T-cell (primary cell): ENCODE results near the gene SRSF4. TPM values are rescaled to one million over a fixed set of nuclear protein-coding genes. Genes with fewer than 3 reads are reported as not detected.

Experiments used
- ATAC-seq, 4 experiments: fragments of 200-7000 bp in 3 of 4; fragments of 150-1000 bp in 1 of 4; cut with Tn5 transposase; replicated peaks in 1 of 4; 1 replicate in 3 of 4; 2 replicates in 1 of 4; pipeline ENCODE4 v1.10.0; 2021; ENCODE audit warnings: moderate library complexity in 3 of 4, mild to moderate bottlenecking in 2 of 4, moderate number of reproducible peaks in 1 of 4
- CTCF ChIA-PET, 2 donors: fragments of 300-600 bp; sonication (Branson Sonifier 250); formaldehyde crosslinking; loops; one replicate each; lab custom pipeline; 2022; ENCODE audit warnings: antibody characterized with exemption in 2 of 2; lab: Charles Lee
- POLR2A ChIA-PET, 2 donors: fragments of 300-600 bp; sonication (Branson Sonifier 250); formaldehyde crosslinking; loops; one replicate each; lab custom pipeline; 2022; ENCODE audit warnings: antibody characterized with exemption in 2 of 2; lab: Charles Lee
- DNase-seq, 35 experiments: peaks; one replicate each; pipeline versions ENCODE4 v3.0.0 to v3.0.0-alpha.2; 2013 to 2023
- H3K27ac ChIP-seq: one replicate; pipeline ENCODE4 v1.5.1; 2013; ENCODE audit warnings: low read length
- H3K27me3 ChIP-seq, 2 experiments: replicated peaks in 1 of 2; 1 replicate in 1 of 2; 2 replicates in 1 of 2; pipeline versions ENCODE4 v1.6.1 to v1.7.0; 2013; ENCODE audit warnings: low read length in 1 of 2, mixed read lengths in 1 of 2; ENCODE audit not compliant: control insufficient read depth in 2 of 2, insufficient read depth in 2 of 2; ENCODE audit errors: extremely low read depth in 1 of 2
- H3K36me3 ChIP-seq, 2 donors: 1 replicate in 1 of 2; 2 replicates in 1 of 2; pipeline versions ENCODE4 v1.6.1 to v1.7.0; 2013; ENCODE audit warnings: low read length in 1 of 2; ENCODE audit not compliant: control insufficient read depth in 2 of 2, insufficient read depth in 1 of 2; ENCODE audit errors: extremely low read depth in 1 of 2
- H3K4me1 ChIP-seq, 2 experiments: 1 replicate in 1 of 2; 2 replicates in 1 of 2; pipeline versions ENCODE4 v1.6.1 to v1.7.0; 2013; ENCODE audit warnings: low read length in 2 of 2, mixed read lengths in 1 of 2; ENCODE audit not compliant: insufficient read depth in 2 of 2, control insufficient read depth in 1 of 2; ENCODE audit errors: extremely low read depth in 1 of 2
- H3K4me3 ChIP-seq, 2 donors: 1 replicate in 1 of 2; 2 replicates in 1 of 2; pipeline versions ENCODE4 v1.5.1 to v1.7.0; 2013; ENCODE audit warnings: mild to moderate bottlenecking in 2 of 2, low read length in 1 of 2, moderate library complexity in 1 of 2; ENCODE audit not compliant: control insufficient read depth in 1 of 2; ENCODE audit errors: extremely low read depth in 1 of 2
- H3K9me3 ChIP-seq: 2 replicates; pipeline ENCODE4 v1.7.0; 2013
- H3K27ac Mint-ChIP-seq, 2 donors: one replicate each; pipeline ENCODE4 v1.8.0; 2020 to 2021; ENCODE audit warnings: mild to moderate bottlenecking in 2 of 2, mixed read lengths in 2 of 2
- H3K27me3 Mint-ChIP-seq, 2 donors: one replicate each; pipeline ENCODE4 v1.8.0; 2021 to 2022; ENCODE audit warnings: mixed read lengths in 2 of 2
- H3K36me3 Mint-ChIP-seq: one replicate; pipeline ENCODE4 v1.8.0; 2021; ENCODE audit warnings: mixed read lengths
- H3K4me1 Mint-ChIP-seq, 3 donors: one replicate each; pipeline ENCODE4 v1.8.0; 2020 to 2022; ENCODE audit warnings: mixed read lengths in 3 of 3, mild to moderate bottlenecking in 1 of 3
- H3K4me3 Mint-ChIP-seq, 3 donors: one replicate each; pipeline ENCODE4 v1.8.0; 2020 to 2022; ENCODE audit warnings: mild to moderate bottlenecking in 3 of 3, mixed read lengths in 3 of 3, moderate library complexity in 3 of 3
- H3K9me3 Mint-ChIP-seq, 3 donors: one replicate each; pipeline ENCODE4 v1.8.0; 2020 to 2022; ENCODE audit warnings: mixed read lengths in 3 of 3
- WGBS: methylation state at CpG from one replicate; pipeline ENCODE4 v1.1.5; 2013; ENCODE audit warnings: missing lambda C conversion rate; ENCODE audit not compliant: insufficient coverage; 5-methylcytosine and 5-hydroxymethylcytosine counted together
- total RNA-seq, 35 experiments: library from RNA in 6 of 35; stranded (reverse) in 6 of 35; fragments of 120-200 nt in 1 of 35; gene quantifications; one replicate each; pipeline versions ENCODE4 v1.2.1 to v1.2.4 and lab custom pipeline; 2013 to 2026

SRSF4 gene
- total RNA-seq, 5 donors from 2014 or later (not counting 1 experiment from before 2014, with no cell fraction given), result 76.0 to 90.4 (median 78.9) TPM

GRCh38 chr1:29123053-29123886 lies 58.4 kb downstream of the SRSF4 start:
- Mint-ChIP-seq H3K27ac (no peak overlapping the region), H3K27me3 (peaks cover 11 to 25% of the 10 kb centered on the region in 2 donors), H3K4me1 (peaks cover 9 to 20% (median 11%) of the 10 kb centered on the region in 3 donors), H3K36me3 (peaks cover 9% of the 10 kb centered on the region), H3K4me3 (peak overlapping the region; percentile 58 to 76 (median 69)), H3K9me3 (no peaks in the 10 kb centered on the region)
- H3K9me3 ChIP-seq, result no peaks in the 10 kb centered on the region
- ATAC-seq, result peak in 1 of 4 experiments; percentile 9
- H3K4me3 ChIP-seq, result peak overlapping the region; percentile 34 to 65
- peaks cover 0 to 55% of the 10 kb centered on the region in 2 experiments for H3K27me3 ChIP-seq
- 6% methylated on average over 69 of the region's 70 CpGs for WGBS
- ChIA-PET POLR2A (no interaction called here), CTCF (no interaction called here)
- no peak overlapping the region for H3K27ac ChIP-seq
- peaks cover 5 to 41% of the 10 kb centered on the region in 2 experiments for H3K4me1 ChIP-seq
- peak in 12 of 35 experiments; percentile 12 to 45 (median 28) for DNase-seq
- H3K36me3 ChIP-seq, result peaks cover 0 to 8% of the 10 kb centered on the region in 2 donors

GRCh38 chr1:29122682-29123052 lies 59.0 kb downstream of the SRSF4 start:
- peak in 2 of 35 experiments; percentile 20 to 21 for DNase-seq
- Mint-ChIP-seq H3K4me1 (peaks cover 9 to 20% (median 11%) of the 10 kb centered on the region in 3 donors), H3K27me3 (peaks cover 11 to 25% of the 10 kb centered on the region in 2 donors), H3K9me3 (no peaks in the 10 kb centered on the region), H3K36me3 (peaks cover 11% of the 10 kb centered on the region), H3K4me3 (peak overlapping the region; percentile 34 to 76 (median 58)), H3K27ac (no peak overlapping the region)
- Histone ChIP-seq H3K36me3 (peaks cover 0 to 12% of the 10 kb centered on the region in 2 donors), H3K27me3 (peaks cover 0 to 55% of the 10 kb centered on the region in 2 experiments), H3K4me1 (peaks cover 5 to 41% of the 10 kb centered on the region in 2 experiments), H3K4me3 (peak overlapping the region in 1 of 2 donors; percentile 39), H3K27ac (no peak overlapping the region), H3K9me3 (no peaks in the 10 kb centered on the region)
- 7% methylated on average over 34 of the region's 34 CpGs for WGBS
- POLR2A ChIA-PET, result interaction anchor here in 1 of 2 donors (0.6 kb wide), 1 partner anchor 9 kb away, joined by 3 read pairs; no protein-coding TSS in a partner anchor
- ATAC-seq, result peak in 1 of 4 experiments; percentile 2
- CTCF ChIA-PET, result no interaction called here

GRCh38 chr1:29121936-29122681 lies 59.6 kb downstream of the SRSF4 start:
- no peak overlapping the region for H3K27ac Mint-ChIP-seq
- CTCF ChIA-PET, result interaction anchor here (0.6 to 1.0 kb wide), 2 partner anchors 80 to 549 kb away, joined by 3 to 4 read pairs; no protein-coding TSS in a partner anchor
- peak overlapping the region; percentile 47 to 76 (median 54) for H3K4me3 Mint-ChIP-seq

GRCh38 chr1:29121516-29121935 lies 60.2 kb downstream of the SRSF4 start:
- peaks cover 0 to 55% of the 10 kb centered on the region in 2 experiments for H3K27me3 ChIP-seq
- H3K4me3 Mint-ChIP-seq, result no peak overlapping the region

More at GRCh38 chr1:29121936-29122681, 59.6 kb downstream of the SRSF4 start:
- Histone ChIP-seq H3K36me3 (peaks cover 0 to 18% of the 10 kb centered on the region in 2 donors), H3K27ac (no peak overlapping the region), H3K4me1 (peaks cover 5 to 41% of the 10 kb centered on the region in 2 experiments), H3K4me3 (peak overlapping the region in 1 of 2 donors; percentile 39), H3K9me3 (no peaks in the 10 kb centered on the region), H3K27me3 (peaks cover 0 to 55% of the 10 kb centered on the region in 2 experiments)
- Mint-ChIP-seq H3K9me3 (no peaks in the 10 kb centered on the region), H3K4me1 (peaks cover 9 to 20% (median 11%) of the 10 kb centered on the region in 3 donors), H3K27me3 (peaks cover 11 to 25% of the 10 kb centered on the region in 2 donors), H3K36me3 (peaks cover 17% of the 10 kb centered on the region)
- no peak for ATAC-seq
- POLR2A ChIA-PET, result interaction anchor here in 1 of 2 donors (0.6 kb wide), 1 partner anchor 9 kb away, joined by 3 read pairs; no protein-coding TSS in a partner anchor
- WGBS, result 3% methylated on average over 75 of the region's 81 CpGs
- DNase-seq, result peak in 2 of 35 experiments; percentile 18 to 25

GRCh38 chr1:29120947-29121485 lies 60.7 kb downstream of the SRSF4 start:
- peaks cover 9 to 22% of the 10 kb centered on the region in 2 donors for H3K27me3 Mint-ChIP-seq
- ChIA-PET CTCF (interaction anchor here in 1 of 2 donors (0.6 kb wide), 1 partner anchor 548 kb away, joined by 4 read pairs; no protein-coding TSS in a partner anchor), POLR2A (no interaction called here)
- H3K27ac Mint-ChIP-seq, result no peak overlapping the region
- no peaks in the 10 kb centered on the region for H3K9me3 Mint-ChIP-seq
- Histone ChIP-seq H3K27me3 (peaks cover 0 to 52% of the 10 kb centered on the region in 2 experiments), H3K27ac (no peak overlapping the region), H3K4me3 (no peak overlapping the region), H3K4me1 (peaks cover 5 to 41% of the 10 kb centered on the region in 2 experiments), H3K36me3 (peaks cover 0 to 27% of the 10 kb centered on the region in 2 donors), H3K9me3 (no peaks in the 10 kb centered on the region)
- peak overlapping the region; percentile 21 to 38 (median 21) for H3K4me3 Mint-ChIP-seq
- peak; percentile 68 to 73 (median 70) for ATAC-seq
- H3K4me1 Mint-ChIP-seq, result peaks cover 9 to 19% (median 10%) of the 10 kb centered on the region in 3 donors
- DNase-seq, result peak; percentile 34 to 78 (median 59)
- WGBS, result 37% methylated on average over 42 of the region's 42 CpGs
- H3K36me3 Mint-ChIP-seq, result peaks cover 24% of the 10 kb centered on the region

More at GRCh38 chr1:29121516-29121935, 60.2 kb downstream of the SRSF4 start:
- Histone ChIP-seq H3K36me3 (peaks cover 0 to 24% of the 10 kb centered on the region in 2 donors), H3K27ac (no peak overlapping the region), H3K4me1 (peaks cover 5 to 41% of the 10 kb centered on the region in 2 experiments), H3K4me3 (peak overlapping the region in 1 of 2 donors; percentile 39), H3K9me3 (no peaks in the 10 kb centered on the region)
- ATAC-seq (peak; percentile 9 to 16 (median 12)), DNase-seq (peak in 4 of 35 experiments; percentile 10 to 24 (median 18))
- CTCF ChIA-PET, result interaction anchor here (0.6 to 1.0 kb wide), 2 partner anchors 81 to 548 kb away, joined by 3 to 4 read pairs; no protein-coding TSS in a partner anchor
- 3% methylated on average over 48 of the region's 59 CpGs for WGBS
- Mint-ChIP-seq H3K27me3 (peaks cover 11 to 25% of the 10 kb centered on the region in 2 donors), H3K4me1 (peaks cover 9 to 20% (median 11%) of the 10 kb centered on the region in 3 donors), H3K36me3 (peaks cover 20% of the 10 kb centered on the region), H3K9me3 (no peaks in the 10 kb centered on the region), H3K27ac (no peak overlapping the region)
- POLR2A ChIA-PET, result no interaction called here
